ENCODE results near the gene DBP. TPM values are rescaled to one million over a fixed set of nuclear protein-coding genes. Genes with fewer than 3 reads are reported as not detected.

DBP gene
- total and polyA plus RNA-seq, 2 of the 13 experiments (the other 11 are each of a cell fraction or from before 2014, with no cell fraction given): 1.7 to 5.8 TPM

GRCh38 chr19:48634424-48635262 lies 2.5 kb downstream of the DBP start (continued):
- TF ChIP-seq SNAPC4 (CRISPR knock-in tag; IDR thresholded peaks at IDR 0.05) (no peak), ZNF20 (CRISPR knock-in tag; IDR thresholded peaks at IDR 0.05) (no peak), IKZF5 (CRISPR knock-in tag; IDR thresholded peaks at IDR 0.05) (peak; percentile 45), ZNF281 (CRISPR knock-in tag; IDR thresholded peaks at IDR 0.05; ENCODE audit: borderline replicate concordance) (peak; percentile 84), ZMYM2 (CRISPR knock-in tag; IDR thresholded peaks at IDR 0.05) (peak; percentile 68; the same call in 1 of the 2 replicates), PCBP1 (IDR thresholded peaks at IDR 0.05; ENCODE audit: borderline replicate concordance, low read depth, low read length) (0 out of 2 replicates have a peak, but pooled peaks have one; percentile 21), HNRNPH1 (optimal IDR thresholded peaks at IDR 0.05; ENCODE audit: low read depth, low read length) (no peak), FOXK1 (CRISPR knock-in tag; IDR thresholded peaks at IDR 0.05; ENCODE audit: borderline replicate concordance, low read depth) (peak; percentile 70; the same call in 1 of the 2 replicates), HOXA9 (CRISPR knock-in tag; IDR thresholded peaks at IDR 0.05; ENCODE audit: borderline replicate concordance) (no peak), HNF1B (CRISPR knock-in tag; IDR thresholded peaks at IDR 0.05) (peak; percentile 69; the same call in 1 of the 2 replicates), RXRB (CRISPR knock-in tag; IDR thresholded peaks at IDR 0.05; ENCODE audit: borderline replicate concordance) (peak; percentile 100), MXD4 (CRISPR knock-in tag; IDR thresholded peaks at IDR 0.05) (0 out of 2 replicates have a peak, but pooled peaks have one; percentile 30), REXO4 (CRISPR knock-in tag; IDR thresholded peaks at IDR 0.05; ENCODE audit: borderline replicate concordance) (no peak), ZSCAN20 (CRISPR knock-in tag; IDR thresholded peaks at IDR 0.05; ENCODE audit: borderline replicate concordance) (no peak), GTF2F1 (IDR thresholded peaks at IDR 0.05; ENCODE audit: low read length) (no peak)

Measured in HepG2 (cell line).